Panc1 (cell line): ENCODE data around the gene C1orf198.

Experiments used
- CTCF ChIP-seq: fragments of 450-650 bp; IDR thresholded peaks from 2 replicates; pipeline ENCODE4 v1.5.1; 2017; ENCODE audit warnings: mild to moderate bottlenecking
- POLR2AphosphoS5 ChIP-seq: IDR thresholded peaks from 2 replicates; pipeline ENCODE4 v1.6.1; 2012; ENCODE audit warnings: mild to moderate bottlenecking, low read depth, low read length, moderate library complexity
- REST ChIP-seq, 2 experiments: IDR thresholded peaks; 2 replicates each; pipeline ENCODE4 v1.6.1; 2011 to 2012; ENCODE audit warnings: low read depth in 2 of 2, control low read depth in 1 of 2, low read length in 1 of 2, mild to moderate bottlenecking in 1 of 2, moderate library complexity in 1 of 2; ENCODE audit not compliant: insufficient read depth in 1 of 2

- TF ChIP-seq CTCF, result no peak
- TF ChIP-seq REST (IDR thresholded peaks at IDR 0.05; ENCODE audit: insufficient read depth in 1 of 2, low read depth in 2 of 2, low read length in 1 of 2), result no peak
- no peak for TF ChIP-seq POLR2AphosphoS5
Measured at GRCh38 chr1:230899841-230900251, 31.5 kb upstream of the C1orf198 start.
